ENCODE results near the gene CELF4. TPM values are rescaled to one million over a fixed set of nuclear protein-coding genes. Genes with fewer than 3 reads are reported as not detected.

The CELF4 gene
- total RNA-seq, 4 donors from 2014 or later: 0.16 to 0.59 TPM; not detected in 2

- no peak for TF ChIP-seq CTCF (IDR thresholded peaks at IDR 0.05)
- TF ChIP-seq POLR2A (IDR thresholded peaks at IDR 0.05): no peak
- DNase-seq (ENCODE audit: low spot score in 2 of 2): peak in 1 of 2 donors; percentile 69
- 81 to 83% methylated on average over 3 of the region's 3 CpGs for WGBS, 2 donors
- intact Hi-C loops (cut with DNase I; ENCODE audit: low total_unique reads): no loop called here
- H3K4me3 ChIP-seq (ENCODE audit: low read depth, poor library complexity, severe bottlenecking): no peak overlapping the region
These were observed 7.1 kb upstream of the CELF4 start for GRCh38 chr18:37572736-37573135.

GRCh38 chr18:37571266-37571665, 5.7 kb upstream of the CELF4 start:
- TF ChIP-seq CTCF (IDR thresholded peaks at IDR 0.05): no peak
- no peak for TF ChIP-seq POLR2A (IDR thresholded peaks at IDR 0.05)
- 59 to 74% methylated on average over 5 of the region's 5 CpGs for WGBS, 2 donors
- intact Hi-C loops (cut with DNase I; ENCODE audit: low total_unique reads): no loop called here
- no peak overlapping the region for H3K4me3 ChIP-seq (ENCODE audit: low read depth, poor library complexity, severe bottlenecking)
- DNase-seq (ENCODE audit: low spot score in 2 of 2): peak in 1 of 2 donors; percentile 76

DNA sequence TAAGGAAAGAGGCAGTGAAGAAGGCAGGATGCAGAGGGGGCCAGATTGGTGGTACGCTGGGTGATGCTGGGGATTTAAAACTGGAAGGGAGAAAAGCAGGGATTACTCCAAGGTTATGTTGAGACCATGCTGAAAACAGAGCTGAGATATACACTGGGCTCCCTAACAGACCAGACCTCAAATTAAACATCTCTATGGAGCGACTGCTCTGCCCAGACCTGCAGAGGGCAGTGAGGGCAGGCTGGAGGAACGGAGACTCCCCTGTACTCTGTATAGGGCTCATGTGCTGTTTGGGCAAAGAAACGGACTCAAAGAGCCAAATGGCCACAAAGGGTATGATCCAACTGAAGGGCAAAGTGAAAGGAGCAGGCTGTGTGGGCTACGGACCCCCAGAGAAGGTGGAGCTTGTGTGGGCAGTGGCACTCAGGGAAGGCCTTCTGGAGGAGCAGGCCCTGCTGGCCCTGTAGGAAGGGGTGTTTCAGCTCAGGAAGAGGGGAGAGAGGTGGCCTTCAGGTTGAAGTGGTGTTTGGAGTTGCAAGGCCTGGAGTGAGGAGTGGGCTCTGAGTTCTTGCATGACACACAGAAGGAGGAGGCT, 4.8 kb upstream of the CELF4 start:
- DNase-seq (ENCODE audit: low spot score in 2 of 2): peak in 1 of 2 donors; percentile 54
- no peak for TF ChIP-seq POLR2A (IDR thresholded peaks at IDR 0.05)
- TF ChIP-seq CTCF (IDR thresholded peaks at IDR 0.05): no peak
- no peak overlapping the region for H3K4me3 ChIP-seq (ENCODE audit: low read depth, poor library complexity, severe bottlenecking)
- WGBS, 2 donors: 80 to 85% methylated on average over 5 of the region's 5 CpGs
- intact Hi-C loops (cut with DNase I; ENCODE audit: low total_unique reads): no loop called here

DNA sequence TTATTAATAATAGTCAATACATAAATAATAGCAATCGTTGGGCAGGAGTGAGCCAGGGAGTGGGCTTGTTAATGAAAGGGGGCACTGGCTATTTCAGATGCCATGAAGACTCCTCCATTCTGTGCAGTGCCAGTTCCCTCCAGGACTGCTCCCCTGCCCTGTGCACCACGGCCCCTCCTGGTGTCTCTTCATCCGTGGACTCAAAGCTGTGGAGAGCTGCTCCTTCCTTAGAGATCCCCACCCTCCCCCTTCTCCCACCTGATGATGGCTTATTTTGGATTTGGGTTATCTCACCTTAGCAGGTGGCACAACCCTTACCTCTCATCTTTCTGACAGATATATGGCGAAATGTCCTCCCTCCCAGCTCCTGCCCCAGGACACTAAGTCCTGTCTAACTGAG, 3.1 kb upstream of the CELF4 start:
- no peak overlapping the region for H3K4me3 ChIP-seq (ENCODE audit: low read depth, poor library complexity, severe bottlenecking)
- peak in 1 of 2 donors; percentile 13 for DNase-seq (ENCODE audit: low spot score in 2 of 2)
- TF ChIP-seq POLR2A (IDR thresholded peaks at IDR 0.05): no peak
- intact Hi-C loops (cut with DNase I; ENCODE audit: low total_unique reads): no loop called here
- 61 to 62% methylated on average over 4 of the region's 4 CpGs for WGBS, 2 donors

GRCh38 chr18:37567994-37568359, 2.4 kb upstream of the CELF4 start:
- no peak overlapping the region for H3K4me3 ChIP-seq (ENCODE audit: low read depth, poor library complexity, severe bottlenecking)
- intact Hi-C loops (cut with DNase I; ENCODE audit: low total_unique reads): no loop called here
- TF ChIP-seq CTCF (IDR thresholded peaks at IDR 0.05): no peak
- no peak for TF ChIP-seq POLR2A (IDR thresholded peaks at IDR 0.05)
- no peak for DNase-seq (ENCODE audit: low spot score in 2 of 2)
- 54 to 60% methylated on average over 10 of the region's 10 CpGs for WGBS, 2 donors

GRCh38 chr18:37567061-37567993, 1.7 kb upstream of the CELF4 start:
- H3K4me3 ChIP-seq (ENCODE audit: low read depth, poor library complexity, severe bottlenecking): peak overlapping the region; percentile 35
- DNase-seq (ENCODE audit: low spot score in 2 of 2): no peak
- 8% methylated on average over 67 to 70 of the region's 72 CpGs for WGBS, 2 donors
- intact Hi-C loops (cut with DNase I; ENCODE audit: low total_unique reads): no loop called here
- TF ChIP-seq POLR2A (IDR thresholded peaks at IDR 0.05) (no peak), CTCF (IDR thresholded peaks at IDR 0.05) (no peak)

All from lower leg skin (tissue), 4 donors.